GM12878 (cell line): ENCODE data around the gene ALOX12. TPM values are rescaled to one million over a fixed set of nuclear protein-coding genes. Genes with fewer than 3 reads are reported as not detected.

Experiments used
- ATAC-seq: fragments of 200-7000 bp; cut with Tn5 transposase; 3 replicates; pipeline ENCODE4 v1.9.1; 2020; ENCODE audit warnings: mild to moderate bottlenecking, moderate library complexity
- BruUV-seq: library from RNA; stranded (reverse); fragments of 400-500 nt; replicated peaks from 2 replicates; lab custom pipeline; 2021; lab: Mats Ljungman, UMichigan
- CTCF ChIA-PET: fragments of 300-600 bp; sonication (Branson Sonifier 250); formaldehyde crosslinking; extraction: SDS; loops from one replicate; lab custom pipeline; 2021; ENCODE audit warnings: inconsistent platforms; lab: Yijun Ruan, JAX
- POLR2A ChIA-PET: fragments of 350-600 bp; formaldehyde crosslinking; extraction: SDS; loops from one replicate; lab custom pipeline; 2021; ENCODE audit warnings: inconsistent platforms; lab: Charles Lee
- RAD21 ChIA-PET: fragments of 300-600 bp; sonication (Branson Sonifier 250); formaldehyde crosslinking; loops from one replicate; lab custom pipeline; 2023; ENCODE audit warnings: antibody characterized with exemption; ENCODE audit not compliant: unreplicated experiment; lab: Charles Lee
- SMC1A ChIA-PET: fragments of 300-600 bp; sonication (Branson Sonifier 250); formaldehyde crosslinking; loops from one replicate; lab custom pipeline; 2023; ENCODE audit not compliant: unreplicated experiment, uncharacterized antibody; lab: Charles Lee
- DNase-seq: peaks from one replicate; pipeline ENCODE4 v3.0.0-alpha.2; 2011; ENCODE audit warnings: low read depth, low spot score
- FAIRE-seq: peaks from 3 replicates; lab custom pipeline; 2011; peaks lifted over from hg19 to GRCh38; lab: Jason Lieb, UNC
- H2AFZ ChIP-seq: 2 replicates; pipeline ENCODE4 v1.6.0; 2011; ENCODE audit warnings: low read depth, low read length, control low read depth; ENCODE audit not compliant: control insufficient read depth
- H3K27ac ChIP-seq: 2 replicates; pipeline ENCODE4 v1.5.1; 2011; ENCODE audit warnings: control low read depth; ENCODE audit not compliant: control insufficient read depth, insufficient read depth
- H3K27me3 ChIP-seq, 2 experiments: replicated peaks in 1 of 2; 2 replicates each; pipeline versions ENCODE4 v1.6.0 to v1.6.1; 2011; ENCODE audit warnings: low read length in 1 of 2; ENCODE audit not compliant: control insufficient read depth in 2 of 2, insufficient read depth in 2 of 2
- H3K36me3 ChIP-seq, 2 experiments: 2 replicates each; pipeline ENCODE4 v1.5.1; 2011; ENCODE audit warnings: low read length in 1 of 2; ENCODE audit not compliant: control insufficient read depth in 2 of 2, insufficient read depth in 2 of 2
- H3K4me1 ChIP-seq: 2 replicates; pipeline ENCODE4 v1.6.1; 2011; ENCODE audit warnings: mild to moderate bottlenecking, low read length, moderate library complexity, mixed read lengths; ENCODE audit not compliant: control insufficient read depth, insufficient read depth
- H3K4me2 ChIP-seq: 2 replicates; pipeline ENCODE4 v1.6.0; 2011; ENCODE audit warnings: control low read depth; ENCODE audit not compliant: control insufficient read depth, insufficient read depth
- H3K4me3 ChIP-seq: fragments of 200-600 bp; sonication (generic); 2 replicates; pipeline ENCODE4 v1.5.1; 2016
- H3K79me2 ChIP-seq: 2 replicates; pipeline ENCODE4 v1.6.0; 2011; ENCODE audit warnings: low read length; ENCODE audit not compliant: control insufficient read depth, insufficient read depth
- H3K9ac ChIP-seq: 2 replicates; pipeline ENCODE4 v1.8.0; 2011; ENCODE audit warnings: low read length, control low read depth, mixed read lengths; ENCODE audit not compliant: control insufficient read depth, insufficient read depth
- H3K9me3 ChIP-seq: replicated peaks from 3 replicates; pipeline ENCODE4 v1.5.1; 2011; ENCODE audit warnings: mild to moderate bottlenecking, low read length; ENCODE audit not compliant: control insufficient read depth, insufficient read depth
- H4K20me1 ChIP-seq: 2 replicates; pipeline ENCODE4 v1.6.0; 2011; ENCODE audit not compliant: control insufficient read depth, insufficient read depth
- HDGF ChIP-seq: fragments of 450-650 bp; IDR thresholded peaks from 2 replicates; pipeline ENCODE4 v1.6.1; 2016; ENCODE audit warnings: antibody characterized with exemption
- IKZF1 ChIP-seq: fragments of 450-650 bp; conservative IDR thresholded peaks from 2 replicates; pipeline ENCODE4 v1.6.1; 2017; ENCODE audit warnings: antibody characterized with exemption, mild to moderate bottlenecking
- STAT3 ChIP-seq: IDR thresholded peaks from 2 replicates; pipeline ENCODE4 v1.6.1; 2011; ENCODE audit warnings: low read depth, low read length, improper control_type of control experiment
- YY1 ChIP-seq: IDR thresholded peaks from 2 replicates; pipeline ENCODE4 v1.6.1; 2011; ENCODE audit warnings: low read depth, mild to moderate bottlenecking, low read length
- WGBS: methylation state at CpG from one replicate; pipeline ENCODE4 v1.1.6; 2016; ENCODE audit warnings: low lambda C conversion rate; ENCODE audit not compliant: insufficient replicate concordance, insufficient coverage; ENCODE audit errors: missing lambda C conversion rate; 5-methylcytosine and 5-hydroxymethylcytosine counted together
- in situ Hi-C: fragments of 300-500 bp; cut with MboI; formaldehyde crosslinking; loops from 9 replicates; pipeline ENCODE4 v1.14.3; 2018; ENCODE audit warnings: mixed read lengths
- intact Hi-C: fragments of 100-400 bp; cut with micrococcal nuclease; formaldehyde crosslinking; loops from one replicate; pipeline ENCODE4 v1.14.2; 2022; ENCODE audit not compliant: unreplicated experiment
- polyA plus RNA-seq, 11 experiments: library from polyadenylated mRNA; depleted of rRNA in 4 of 11; unstranded in 6 of 11; stranded (reverse) in 5 of 11; fragments of >200 nt; fragmentation: Nextera tagmentation in 4 of 11; fragmentation: Illumina TruSeq in 1 of 11; extraction: Ambion mirVana in 4 of 11; extraction: Trizol in 1 of 11; gene quantifications; 1 replicate in 1 of 11; 2 replicates in 10 of 11; pipeline versions ENCODE4 v1.2.1 to v1.2.3, GENCODE V29; 2011 to 2016; ENCODE audit warnings: inconsistent platforms in 2 of 11, missing spikeins in 2 of 11, low read depth in 1 of 11
- total RNA-seq, 4 experiments: library from RNA; depleted of rRNA in 3 of 4; stranded (reverse); fragments of >200 nt in 3 of 4; fragmentation: Illumina TruSeq in 1 of 4; extraction: Trizol in 1 of 4; gene quantifications; 2 replicates each; pipeline versions ENCODE4 v1.2.1 to v1.2.3, GENCODE V29; 2013 to 2021
- TF ChIP-seq, protein P1 (sequence below): fragments of 450-650 bp; IDR thresholded peaks from 2 replicates; pipeline ENCODE4 v1.6.1; 2017; ENCODE audit warnings: borderline replicate concordance

The ALOX12 gene
- total and polyA plus RNA-seq, 10 of the 15 experiments (the other 5 are each of a cell fraction or from before 2014, with no cell fraction given), result 0.23 to 0.82 (median 0.58) TPM; not detected in 6

GRCh38 chr17:7017827-7018200 is 22.0 kb downstream of the ALOX12 start (continued):
- TF ChIP-seq, protein P1, sequence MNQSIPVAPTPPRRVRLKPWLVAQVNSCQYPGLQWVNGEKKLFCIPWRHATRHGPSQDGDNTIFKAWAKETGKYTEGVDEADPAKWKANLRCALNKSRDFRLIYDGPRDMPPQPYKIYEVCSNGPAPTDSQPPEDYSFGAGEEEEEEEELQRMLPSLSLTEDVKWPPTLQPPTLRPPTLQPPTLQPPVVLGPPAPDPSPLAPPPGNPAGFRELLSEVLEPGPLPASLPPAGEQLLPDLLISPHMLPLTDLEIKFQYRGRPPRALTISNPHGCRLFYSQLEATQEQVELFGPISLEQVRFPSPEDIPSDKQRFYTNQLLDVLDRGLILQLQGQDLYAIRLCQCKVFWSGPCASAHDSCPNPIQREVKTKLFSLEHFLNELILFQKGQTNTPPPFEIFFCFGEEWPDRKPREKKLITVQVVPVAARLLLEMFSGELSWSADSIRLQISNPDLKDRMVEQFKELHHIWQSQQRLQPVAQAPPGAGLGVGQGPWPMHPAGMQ, result peak; percentile 42; the same call in 1 of the 2 replicates
- TF ChIP-seq IKZF1, result peak; percentile 33; the same call in 1 of the 2 replicates
- TF ChIP-seq, all 136 proteins: peak for 11

DNA sequence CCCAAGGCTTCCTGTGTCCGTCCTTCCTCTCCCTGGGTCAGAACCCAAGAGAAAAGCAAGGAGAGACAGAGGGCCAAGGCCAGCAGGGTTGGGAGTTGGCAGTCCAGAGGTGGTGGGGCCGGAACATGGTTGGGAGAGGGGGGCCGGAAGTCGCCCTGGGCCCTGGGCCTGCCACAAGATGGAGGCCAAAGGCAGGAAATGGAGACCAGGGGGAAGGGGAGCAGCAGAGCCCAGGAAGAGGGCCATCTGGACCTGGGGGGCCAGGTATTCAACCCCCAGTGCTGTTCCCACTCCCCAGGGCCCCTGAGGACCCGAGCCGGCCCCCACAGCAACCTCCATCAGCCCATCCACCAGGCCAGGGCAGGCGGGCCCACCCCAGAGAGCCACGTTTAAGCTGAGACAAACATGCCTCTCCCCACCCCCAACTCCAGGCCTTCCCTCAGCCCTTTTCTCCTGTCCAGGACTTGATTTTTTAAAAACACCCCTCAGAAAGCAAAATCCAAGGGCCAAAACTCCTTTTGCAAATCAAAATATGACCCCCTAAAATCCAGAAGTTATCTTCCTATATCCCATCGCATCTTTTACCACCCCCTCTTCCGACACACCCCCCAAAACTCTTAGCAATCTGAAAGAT is 22.6 kb downstream of the ALOX12 start:
- CTCF ChIA-PET, result interaction anchor here (0.8 to 8.8 kb wide), 3 partner anchors 11 to 175 kb away, joined by 4 to 167 read pairs (median 9); partner anchors contain the start of gene RNASEK
- WGBS, result 84% methylated on average over 10 of the region's 10 CpGs
- Histone ChIP-seq H3K79me2 (peaks cover 27% of the 10 kb centered on the region), H2AFZ (no peak overlapping the region), H3K4me2 (no peak overlapping the region), H3K27ac (no peak overlapping the region), H3K9ac (no peak overlapping the region), H3K4me1 (peaks cover 41% of the 10 kb centered on the region)
- ATAC-seq, result no peak
- FAIRE-seq, result no peak
- POLR2A ChIA-PET, result interaction anchor here (0.5 to 1.8 kb wide), 4 partner anchors 17 to 199 kb away, joined by 3 to 10 read pairs (median 6); partner anchors contain the start of gene SLC16A13
- TF ChIP-seq HDGF, result peak; percentile 46; the same call in 1 of the 2 replicates
- TF ChIP-seq STAT3, result no peak
- peak; percentile 76 for TF ChIP-seq YY1
- TF ChIP-seq, all 136 proteins: peak for 2
- Histone ChIP-seq H3K36me3 (peaks cover 0 to 4% of the 10 kb centered on the region in 2 experiments; a peak in 2 of 4 replicates), H3K4me3 (no peak overlapping the region), H4K20me1 (no peaks in the 10 kb centered on the region), H3K27me3 (no peaks in the 10 kb centered on the region), H3K9me3 (no peaks in the 10 kb centered on the region)
- intact Hi-C loops (loop anchor here (10.0 kb wide), 1 partner anchor 264 kb away; the partner anchor contains the start of gene XAF1), in situ Hi-C loops (no loop called here)
- DNase-seq, result no peak
- SMC1A ChIA-PET, result interaction anchor here (1.7 kb wide), 1 partner anchor 175 kb away, joined by 6 read pairs; no protein-coding TSS in a partner anchor
- RAD21 ChIA-PET, result interaction anchor here (0.6 kb wide), 2 partner anchors 17 to 26 kb away, joined by 3 to 6 read pairs; partner anchors contain the start of genes SLC16A11 and SLC16A13
- no TSS peak for BruUV-seq
